GM06990 (cell line): ENCODE data around the gene LITAF.

Experiments
- DNase-seq: peaks from one replicate; pipeline ENCODE4 v3.0.0-alpha.2; 2011; ENCODE audit not compliant: insufficient read length; ENCODE audit errors: extremely low read depth
- H3K27me3 ChIP-seq: replicated peaks from 2 replicates; pipeline ENCODE4 v1.6.0; 2011; ENCODE audit warnings: low read length; ENCODE audit not compliant: control insufficient read depth, insufficient read depth
- H3K36me3 ChIP-seq: 2 replicates; pipeline ENCODE4 v1.5.1; 2011; ENCODE audit warnings: low read length; ENCODE audit not compliant: control insufficient read depth, insufficient read depth
- H3K4me3 ChIP-seq: replicated peaks from 2 replicates; pipeline ENCODE4 v1.5.1; 2011; ENCODE audit warnings: low read depth, mild to moderate bottlenecking, control low read depth, low read length
- CTCF ChIP-seq: IDR thresholded peaks from 2 replicates; pipeline ENCODE4 v1.5.1; 2011; ENCODE audit warnings: low read length, control low read depth, mild to moderate bottlenecking, inconsistent platforms; ENCODE audit not compliant: insufficient read depth, poor library complexity, severe bottlenecking

The LITAF gene

GRCh38 chr16:11529285-11529684 lies 57.4 kb downstream of the LITAF start:
- no peak for DNase-seq
- no peak for TF ChIP-seq CTCF
- Histone ChIP-seq H3K27me3 (no peaks in the 10 kb centered on the region; the same call in 1 of the 2 replicates), H3K36me3 (no peaks in the 10 kb centered on the region), H3K4me3 (no peak overlapping the region)

GRCh38 chr16:11528053-11528452 lies 58.7 kb downstream of the LITAF start:
- Histone ChIP-seq H3K4me3 (no peak overlapping the region), H3K27me3 (no peaks in the 10 kb centered on the region; the same call in 1 of the 2 replicates), H3K36me3 (no peaks in the 10 kb centered on the region)
- DNase-seq = no peak
- TF ChIP-seq CTCF = no peak

- H3K36me3 ChIP-seq = no peaks in the 10 kb centered on the region
- TF ChIP-seq CTCF = no peak
- DNase-seq = no peak
- H3K27me3 ChIP-seq = no peaks in the 10 kb centered on the region; the same call in 1 of the 2 replicates
- H3K4me3 ChIP-seq = no peak overlapping the region
Observed at GRCh38 chr16:11526655-11527350, 59.9 kb downstream of the LITAF start.

GRCh38 chr16:11524098-11524760 lies 62.5 kb downstream of the LITAF start:
- DNase-seq = no peak
- TF ChIP-seq CTCF = no peak
- no peak overlapping the region for H3K4me3 ChIP-seq
- no peaks in the 10 kb centered on the region; the same call in 1 of the 2 replicates for H3K27me3 ChIP-seq
- no peaks in the 10 kb centered on the region for H3K36me3 ChIP-seq

GRCh38 chr16:11521055-11521454 lies 65.7 kb downstream of the LITAF start:
- H3K27me3 ChIP-seq = no peaks in the 10 kb centered on the region; the same call in 1 of the 2 replicates
- no peaks in the 10 kb centered on the region for H3K36me3 ChIP-seq
- no peak for TF ChIP-seq CTCF
- no peak overlapping the region for H3K4me3 ChIP-seq
- DNase-seq = no peak
